ENCODE measurements around the gene CTSA. TPM values are rescaled to one million over a fixed set of nuclear protein-coding genes. Genes with fewer than 3 reads are reported as not detected.

Gene CTSA
- total RNA-seq, 2 donors from 2014 or later, result 83.8 to 116 TPM

- TF ChIP-seq CTCF (IDR thresholded peaks at IDR 0.05), result no peak
- H3K27ac ChIP-seq, result no peak overlapping the region
- no peaks in the 10 kb centered on the region for H3K27me3 ChIP-seq
- H3K36me3 ChIP-seq, result peaks cover 99% of the 10 kb centered on the region
- DNase-seq (ENCODE audit: low spot score), result no peak
- no peaks in the 10 kb centered on the region for H3K9me3 ChIP-seq
- H3K4me1 ChIP-seq, result peaks cover 0 to 10% of the 10 kb centered on the region in 2 donors
- no peak overlapping the region for H3K4me3 ChIP-seq
Measured at GRCh38 chr20:45944965-45945677, 54.0 kb downstream of the CTSA start.

GRCh38 chr20:45945678-45946148, 54.6 kb downstream of the CTSA start:
- peaks cover 0 to 10% of the 10 kb centered on the region in 2 donors for H3K4me1 ChIP-seq
- H3K27me3 ChIP-seq, result no peaks in the 10 kb centered on the region
- peaks cover 99% of the 10 kb centered on the region for H3K36me3 ChIP-seq
- H3K27ac ChIP-seq, result peak overlapping the region in 1 of 2 donors; percentile 31
- H3K9me3 ChIP-seq, result no peaks in the 10 kb centered on the region
- no peak overlapping the region for H3K4me3 ChIP-seq
- no peak for TF ChIP-seq CTCF (IDR thresholded peaks at IDR 0.05)
- no peak for DNase-seq (ENCODE audit: low spot score)

GRCh38 chr20:45946149-45946970, 55.2 kb downstream of the CTSA start:
- no peak for TF ChIP-seq CTCF (IDR thresholded peaks at IDR 0.05)
- DNase-seq (ENCODE audit: low spot score), result peak; percentile 85
- peaks cover 99% of the 10 kb centered on the region for H3K36me3 ChIP-seq
- H3K27me3 ChIP-seq, result no peaks in the 10 kb centered on the region
- H3K4me3 ChIP-seq, result no peak overlapping the region
- H3K27ac ChIP-seq, result peak overlapping the region in 1 of 2 donors; percentile 31
- no peaks in the 10 kb centered on the region for H3K9me3 ChIP-seq
- H3K4me1 ChIP-seq, result peaks cover 0 to 10% of the 10 kb centered on the region in 2 donors

- TF ChIP-seq CTCF (IDR thresholded peaks at IDR 0.05), result no peak
Measured at GRCh38 chr20:45947110-45947866, 56.2 kb downstream of the CTSA start.

GRCh38 chr20:45948261-45948733, 57.2 kb downstream of the CTSA start:
- Histone ChIP-seq H3K4me3 (no peak overlapping the region), H3K36me3 (peaks cover 99% of the 10 kb centered on the region), H3K9me3 (no peaks in the 10 kb centered on the region), H3K27ac (no peak overlapping the region), H3K4me1 (peaks cover 0 to 10% of the 10 kb centered on the region in 2 donors), H3K27me3 (no peaks in the 10 kb centered on the region)
- no peak for DNase-seq (ENCODE audit: low spot score)
- no peak for TF ChIP-seq CTCF (IDR thresholded peaks at IDR 0.05)

More at GRCh38 chr20:45947110-45947866, 56.2 kb downstream of the CTSA start:
- Histone ChIP-seq H3K27me3 (no peaks in the 10 kb centered on the region), H3K27ac (no peak overlapping the region), H3K4me1 (peaks cover 0 to 10% of the 10 kb centered on the region in 2 donors), H3K4me3 (no peak overlapping the region), H3K9me3 (no peaks in the 10 kb centered on the region), H3K36me3 (peaks cover 99% of the 10 kb centered on the region)
- DNase-seq (ENCODE audit: low spot score), result no peak
